NCI-H69 (cell line): ENCODE results near the gene EDDM3A.
"Not testable (repeated sequence)": the region's sequence is repeated elsewhere in the genome, so short reads cannot be mapped to it uniquely, and the experiment has no call there.

Experiments
- DNase-seq: peaks from one replicate; lab custom pipeline; 2025; lab: John Stamatoyannopoulos, UW

EDDM3A gene

GRCh38 chr14:20733684-20734429 is 11.8 kb upstream of the EDDM3A start:
- DNase-seq: no peak

GRCh38 chr14:20734430-20734806 is 11.3 kb upstream of the EDDM3A start:
- DNase-seq: no peak

- DNase-seq: not testable (repeated sequence)
These were observed 7.4 kb upstream of the EDDM3A start for GRCh38 chr14:20738292-20738691.

GRCh38 chr14:20742132-20742531 is 3.6 kb upstream of the EDDM3A start:
- no peak for DNase-seq

GRCh38 chr14:20743556-20743955 is 2.1 kb upstream of the EDDM3A start:
- no peak for DNase-seq

GRCh38 chr14:20746566-20746965 is 879 bp downstream of the EDDM3A start:
- DNase-seq: no peak

- no peak for DNase-seq
These were observed 2.8 kb downstream of the EDDM3A start for GRCh38 chr14:20748439-20748838.

- DNase-seq: no peak
These were observed 4.5 kb downstream of the EDDM3A start for GRCh38 chr14:20750194-20750593.

GRCh38 chr14:20751963-20752562 is 6.4 kb downstream of the EDDM3A start:
- no peak for DNase-seq

GRCh38 chr14:20754308-20754707 is 8.6 kb downstream of the EDDM3A start:
- no peak for DNase-seq

- DNase-seq: no peak
These were observed 9.3 kb downstream of the EDDM3A start for GRCh38 chr14:20755037-20755436.

GRCh38 chr14:20757965-20758364 is 12.3 kb downstream of the EDDM3A start:
- DNase-seq: no peak

- DNase-seq: not testable (repeated sequence)
These were observed 13.8 kb downstream of the EDDM3A start for GRCh38 chr14:20759465-20759864.

- no peak for DNase-seq
These were observed 15.3 kb downstream of the EDDM3A start for GRCh38 chr14:20760950-20761349.

- DNase-seq: no peak
These were observed 22.9 kb downstream of the EDDM3A start for GRCh38 chr14:20768593-20768892.

GRCh38 chr14:20769421-20769820 is 23.7 kb downstream of the EDDM3A start:
- DNase-seq: no peak

- DNase-seq: no peak
These were observed 27.0 kb downstream of the EDDM3A start for GRCh38 chr14:20772650-20773049.

GRCh38 chr14:20774258-20774824 is 28.7 kb downstream of the EDDM3A start:
- DNase-seq: no peak

- no peak for DNase-seq
These were observed 29.4 kb downstream of the EDDM3A start for GRCh38 chr14:20775043-20775442.

GRCh38 chr14:20775901-20776300 is 30.2 kb downstream of the EDDM3A start:
- no peak for DNase-seq

GRCh38 chr14:20781803-20782202 is 36.1 kb downstream of the EDDM3A start:
- DNase-seq: no peak

- no peak for DNase-seq
These were observed 36.7 kb downstream of the EDDM3A start for GRCh38 chr14:20782280-20782890.

GRCh38 chr14:20787025-20787424 is 41.3 kb downstream of the EDDM3A start:
- DNase-seq: no peak
